SK-N-SH treated with all-trans-retinoic acid at 6 μM for 48 hours (cell line): Measurements from ENCODE around the gene TANGO2.

Experiments
- ATAC-seq: fragments of 200-7000 bp; cut with Tn5 transposase; 3 replicates; pipeline ENCODE4 v1.9.1; 2020; ENCODE audit warnings: mild to moderate bottlenecking, moderate library complexity
- ARNTL ChIP-seq: fragments of 450-650 bp; formaldehyde crosslinking; IDR thresholded peaks from 2 replicates; pipeline ENCODE4 v1.5.0; 2020; ENCODE audit warnings: low read depth, mild to moderate bottlenecking, moderate library complexity, borderline replicate concordance
- BACH2 ChIP-seq: fragments of 250-450 bp; sonication (Bioruptor Pico); IDR thresholded peaks from 2 replicates; pipeline ENCODE4 v1.9.0; 2021; ENCODE audit warnings: mild to moderate bottlenecking, borderline replicate concordance
- CREB5 ChIP-seq: fragments of 250-450 bp; sonication (Bioruptor Pico); IDR thresholded peaks from 2 replicates; pipeline ENCODE4 v1.5.1; 2020; ENCODE audit warnings: low read depth, mild to moderate bottlenecking, moderate library complexity
- CSDC2 ChIP-seq: fragments of 250-450 bp; sonication (Bioruptor Pico); IDR thresholded peaks from 2 replicates; pipeline ENCODE4 v1.5.0; 2020; ENCODE audit warnings: mild to moderate bottlenecking, moderate library complexity
- CSRNP3 ChIP-seq: fragments of 250-450 bp; sonication (Bioruptor Pico); IDR thresholded peaks from 2 replicates; pipeline ENCODE4 v1.5.1; 2021; ENCODE audit warnings: mild to moderate bottlenecking, moderate library complexity
- ESRRG ChIP-seq: fragments of 250-450 bp; sonication (Bioruptor Pico); IDR thresholded peaks from 2 replicates; pipeline ENCODE4 v1.6.1; 2021; ENCODE audit warnings: mild to moderate bottlenecking
- GLIS3 ChIP-seq: fragments of 250-450 bp; sonication (Bioruptor Pico); IDR thresholded peaks from 2 replicates; pipeline ENCODE4 v1.5.0; 2020; ENCODE audit warnings: mild to moderate bottlenecking, moderate library complexity
- ISL1 ChIP-seq: fragments of 250-450 bp; sonication (Bioruptor Pico); IDR thresholded peaks from 2 replicates; pipeline ENCODE4 v2.1.2; 2022; ENCODE audit warnings: mild to moderate bottlenecking, moderate library complexity
- OSR1 ChIP-seq: fragments of 250-450 bp; sonication (Bioruptor Pico); IDR thresholded peaks from 2 replicates; pipeline ENCODE4 v1.8.0; 2022; ENCODE audit warnings: moderate library complexity, mild to moderate bottlenecking, inconsistent platforms
- PATZ1 ChIP-seq: fragments of 250-450 bp; sonication (Bioruptor Pico); IDR thresholded peaks from 2 replicates; pipeline ENCODE4 v1.8.0; 2020; ENCODE audit warnings: mild to moderate bottlenecking, moderate library complexity, borderline replicate concordance
- POU6F1 ChIP-seq: fragments of 250-450 bp; sonication (Bioruptor Pico); IDR thresholded peaks from 2 replicates; pipeline ENCODE4 v1.8.0; 2021; ENCODE audit warnings: low read depth, mild to moderate bottlenecking, moderate library complexity, borderline replicate concordance
- PPARA ChIP-seq: fragments of 250-450 bp; sonication (Bioruptor Pico); IDR thresholded peaks from 2 replicates; pipeline ENCODE4 v1.5.0; 2020; ENCODE audit warnings: mild to moderate bottlenecking, borderline replicate concordance
- RARB ChIP-seq: fragments of 250-450 bp; sonication (Bioruptor Pico); IDR thresholded peaks from 2 replicates; pipeline ENCODE4 v1.8.0; 2021; ENCODE audit warnings: mild to moderate bottlenecking, moderate library complexity
- TCF4 ChIP-seq: fragments of 250-450 bp; sonication (Bioruptor Pico); IDR thresholded peaks from 2 replicates; pipeline ENCODE4 v1.8.0; 2021; ENCODE audit warnings: mild to moderate bottlenecking, moderate library complexity, borderline replicate concordance
- TOX ChIP-seq: fragments of 250-450 bp; sonication (Bioruptor Pico); IDR thresholded peaks from 2 replicates; pipeline ENCODE4 v1.8.0; 2021; ENCODE audit warnings: mild to moderate bottlenecking, moderate library complexity, borderline replicate concordance
- TSHZ2 ChIP-seq: fragments of 250-450 bp; sonication (Bioruptor Pico); IDR thresholded peaks from 2 replicates; pipeline ENCODE4 v1.5.0; 2020; ENCODE audit warnings: mild to moderate bottlenecking, moderate library complexity
- ZC3H10 ChIP-seq: fragments of 250-450 bp; sonication (Bioruptor Pico); IDR thresholded peaks from 2 replicates; pipeline ENCODE4 v1.5.1; 2021; ENCODE audit warnings: mild to moderate bottlenecking, moderate library complexity
- ZFP3 ChIP-seq: fragments of 250-450 bp; sonication (Bioruptor Pico); IDR thresholded peaks from 2 replicates; pipeline ENCODE4 v1.5.0; 2020; ENCODE audit warnings: mild to moderate bottlenecking, moderate library complexity
- ZFP30 ChIP-seq: fragments of 450-650 bp; formaldehyde crosslinking; IDR thresholded peaks from 2 replicates; pipeline ENCODE4 v1.5.0; 2022; ENCODE audit warnings: mild to moderate bottlenecking, moderate library complexity
- ZNF565 ChIP-seq: fragments of 450-650 bp; formaldehyde crosslinking; conservative IDR thresholded peaks from 2 replicates; pipeline ENCODE4 v1.5.0; 2020; ENCODE audit warnings: low read depth, mild to moderate bottlenecking, moderate library complexity
- ZNF70 ChIP-seq: fragments of 450-650 bp; formaldehyde crosslinking; IDR thresholded peaks from 2 replicates; pipeline ENCODE4 v1.5.0; 2020; ENCODE audit warnings: mild to moderate bottlenecking, moderate library complexity
- ZNF8 ChIP-seq: fragments of 450-650 bp; formaldehyde crosslinking; IDR thresholded peaks from 2 replicates; pipeline ENCODE4 v1.5.0; 2020; ENCODE audit warnings: mild to moderate bottlenecking, moderate library complexity

Gene TANGO2

GRCh38 chr22:20013382-20013871 lies 7.5 kb upstream of the TANGO2 start:
- peak; percentile 79 for ATAC-seq
- 0 out of 2 replicates have a peak, but pooled peaks have one; percentile 18 for TF ChIP-seq ESRRG (CRISPR knock-in tag)
- 0 out of 2 replicates have a peak, but pooled peaks have one; percentile 8 for TF ChIP-seq ZNF70 (CRISPR knock-in tag)
- TF ChIP-seq ZNF8, result no peak

GRCh38 chr22:20014526-20015186 lies 6.3 kb upstream of the TANGO2 start:
- TF ChIP-seq TCF4 (CRISPR knock-in tag), result no peak
- ATAC-seq, result no peak

- no peak for ATAC-seq
- no peak for TF ChIP-seq CSRNP3 (CRISPR knock-in tag)
- no peak for TF ChIP-seq ZNF70 (CRISPR knock-in tag)
- TF ChIP-seq ZC3H10 (CRISPR knock-in tag), result no peak
- no peak for TF ChIP-seq ARNTL (CRISPR knock-in tag)
- TF ChIP-seq TOX (CRISPR knock-in tag), result no peak
- TF ChIP-seq OSR1, result no peak
- no peak for TF ChIP-seq ZNF565
- TF ChIP-seq PATZ1 (CRISPR knock-in tag), result no peak
- no peak for TF ChIP-seq CSDC2 (CRISPR knock-in tag)
- TF ChIP-seq ZNF8, result no peak
- no peak for TF ChIP-seq PPARA (CRISPR knock-in tag)
- no peak for TF ChIP-seq ISL1
- no peak for TF ChIP-seq RARB (CRISPR knock-in tag)
- no peak for TF ChIP-seq ESRRG (CRISPR knock-in tag)
- no peak for TF ChIP-seq POU6F1 (CRISPR knock-in tag)
- TF ChIP-seq GLIS3 (CRISPR knock-in tag), result no peak
- TF ChIP-seq ZFP3 (CRISPR knock-in tag), result no peak
- no peak for TF ChIP-seq ZFP30 (CRISPR knock-in tag)
These were observed 5.7 kb upstream of the TANGO2 start for GRCh38 chr22:20015187-20015625.

- no peak for ATAC-seq
- TF ChIP-seq PPARA (CRISPR knock-in tag), result no peak
- TF ChIP-seq CREB5 (CRISPR knock-in tag), result no peak
- TF ChIP-seq BACH2 (CRISPR knock-in tag), result no peak
- no peak for TF ChIP-seq TCF4 (CRISPR knock-in tag)
- TF ChIP-seq ZC3H10 (CRISPR knock-in tag), result no peak
- TF ChIP-seq RARB (CRISPR knock-in tag), result no peak
- TF ChIP-seq ZFP3 (CRISPR knock-in tag), result no peak
- TF ChIP-seq TSHZ2, result no peak
- TF ChIP-seq CSRNP3 (CRISPR knock-in tag), result no peak
- no peak for TF ChIP-seq POU6F1 (CRISPR knock-in tag)
These were observed 4.8 kb upstream of the TANGO2 start for GRCh38 chr22:20015971-20016733.
